ENCODE data around the gene ASAP2.

Gene ASAP2

GRCh38 chr2:9445089-9445488 lies 238.5 kb downstream of the ASAP2 start:
- no peak for DNase-seq

- DNase-seq, result no peak
Measured at GRCh38 chr2:9451231-9451630, 244.6 kb downstream of the ASAP2 start.

Data from NCI-H774 (cell line).